Keratinocyte (primary cell): ENCODE data around the gene LGALS7.

Experiments used
- EZH2 ChIP-seq: IDR thresholded peaks from one replicate; pipeline ENCODE4 v1.6.1; 2012; ENCODE audit warnings: inconsistent platforms, mild to moderate bottlenecking, low read length, moderate library complexity
- TF ChIP-seq, protein P1 (sequence below), 3 experiments: IDR thresholded peaks in 1 of 3; conservative IDR thresholded peaks in 1 of 3; optimal IDR thresholded peaks in 1 of 3; 2 replicates in 2 of 3; 3 replicates in 1 of 3; pipeline versions ENCODE3 to v1.5.1; 2011; ENCODE audit warnings: low read length in 3 of 3, mild to moderate bottlenecking in 3 of 3, moderate library complexity in 2 of 3, control low read depth in 1 of 3, inconsistent platforms in 1 of 3; ENCODE audit not compliant: insufficient read depth in 2 of 3; ENCODE audit errors: extremely low read depth in 1 of 3

DNA sequence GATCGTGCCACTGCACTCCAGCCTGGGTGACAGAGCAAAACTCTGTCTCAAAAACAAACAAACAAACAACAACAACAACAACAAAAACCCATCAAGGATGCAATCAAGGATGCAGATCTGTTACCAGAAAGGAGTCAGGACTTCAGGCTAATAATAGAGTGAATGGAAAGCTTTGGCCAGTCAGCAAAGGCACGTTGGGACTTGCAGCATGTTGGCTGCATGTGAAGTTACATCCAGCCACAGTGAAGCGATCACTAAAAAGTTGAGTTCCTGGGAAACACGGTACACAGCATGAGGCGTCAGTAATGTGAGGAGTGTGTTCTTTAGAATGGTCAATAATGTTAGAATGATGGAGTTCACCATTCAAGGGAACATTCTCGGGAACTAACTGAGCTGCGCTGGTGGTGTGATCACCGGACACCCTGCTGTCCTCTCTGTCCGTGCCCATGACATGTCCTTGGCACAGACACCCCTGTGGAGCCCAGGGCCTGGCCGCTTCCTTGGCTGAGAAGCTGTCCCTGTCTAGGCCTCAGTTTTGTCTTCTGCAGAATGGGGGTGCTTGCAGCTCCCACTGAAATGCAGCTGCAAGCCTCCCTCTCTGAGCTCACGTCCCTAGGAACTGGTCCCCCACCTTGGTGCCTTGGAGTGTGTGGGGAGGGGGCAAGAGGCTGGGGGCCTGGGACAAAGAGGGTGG is 13.4 kb upstream of the LGALS7 start:
- TF ChIP-seq, protein P1, sequence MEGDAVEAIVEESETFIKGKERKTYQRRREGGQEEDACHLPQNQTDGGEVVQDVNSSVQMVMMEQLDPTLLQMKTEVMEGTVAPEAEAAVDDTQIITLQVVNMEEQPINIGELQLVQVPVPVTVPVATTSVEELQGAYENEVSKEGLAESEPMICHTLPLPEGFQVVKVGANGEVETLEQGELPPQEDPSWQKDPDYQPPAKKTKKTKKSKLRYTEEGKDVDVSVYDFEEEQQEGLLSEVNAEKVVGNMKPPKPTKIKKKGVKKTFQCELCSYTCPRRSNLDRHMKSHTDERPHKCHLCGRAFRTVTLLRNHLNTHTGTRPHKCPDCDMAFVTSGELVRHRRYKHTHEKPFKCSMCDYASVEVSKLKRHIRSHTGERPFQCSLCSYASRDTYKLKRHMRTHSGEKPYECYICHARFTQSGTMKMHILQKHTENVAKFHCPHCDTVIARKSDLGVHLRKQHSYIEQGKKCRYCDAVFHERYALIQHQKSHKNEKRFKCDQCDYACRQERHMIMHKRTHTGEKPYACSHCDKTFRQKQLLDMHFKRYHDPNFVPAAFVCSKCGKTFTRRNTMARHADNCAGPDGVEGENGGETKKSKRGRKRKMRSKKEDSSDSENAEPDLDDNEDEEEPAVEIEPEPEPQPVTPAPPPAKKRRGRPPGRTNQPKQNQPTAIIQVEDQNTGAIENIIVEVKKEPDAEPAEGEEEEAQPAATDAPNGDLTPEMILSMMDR (optimal IDR thresholded peaks at IDR 0.05 in 1 of 3, IDR thresholded peaks at IDR 0.05 in 1 of 3, conservative IDR thresholded peaks at IDR 0.05 in 1 of 3; ENCODE audit: extremely low read depth in 1 of 3, insufficient read depth in 2 of 3, low read length in 3 of 3) = no peak
- no peak for TF ChIP-seq EZH2
